ENCODE results near the gene HPRT1.

Gene HPRT1, protein sequence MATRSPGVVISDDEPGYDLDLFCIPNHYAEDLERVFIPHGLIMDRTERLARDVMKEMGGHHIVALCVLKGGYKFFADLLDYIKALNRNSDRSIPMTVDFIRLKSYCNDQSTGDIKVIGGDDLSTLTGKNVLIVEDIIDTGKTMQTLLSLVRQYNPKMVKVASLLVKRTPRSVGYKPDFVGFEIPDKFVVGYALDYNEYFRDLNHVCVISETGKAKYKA

DNA sequence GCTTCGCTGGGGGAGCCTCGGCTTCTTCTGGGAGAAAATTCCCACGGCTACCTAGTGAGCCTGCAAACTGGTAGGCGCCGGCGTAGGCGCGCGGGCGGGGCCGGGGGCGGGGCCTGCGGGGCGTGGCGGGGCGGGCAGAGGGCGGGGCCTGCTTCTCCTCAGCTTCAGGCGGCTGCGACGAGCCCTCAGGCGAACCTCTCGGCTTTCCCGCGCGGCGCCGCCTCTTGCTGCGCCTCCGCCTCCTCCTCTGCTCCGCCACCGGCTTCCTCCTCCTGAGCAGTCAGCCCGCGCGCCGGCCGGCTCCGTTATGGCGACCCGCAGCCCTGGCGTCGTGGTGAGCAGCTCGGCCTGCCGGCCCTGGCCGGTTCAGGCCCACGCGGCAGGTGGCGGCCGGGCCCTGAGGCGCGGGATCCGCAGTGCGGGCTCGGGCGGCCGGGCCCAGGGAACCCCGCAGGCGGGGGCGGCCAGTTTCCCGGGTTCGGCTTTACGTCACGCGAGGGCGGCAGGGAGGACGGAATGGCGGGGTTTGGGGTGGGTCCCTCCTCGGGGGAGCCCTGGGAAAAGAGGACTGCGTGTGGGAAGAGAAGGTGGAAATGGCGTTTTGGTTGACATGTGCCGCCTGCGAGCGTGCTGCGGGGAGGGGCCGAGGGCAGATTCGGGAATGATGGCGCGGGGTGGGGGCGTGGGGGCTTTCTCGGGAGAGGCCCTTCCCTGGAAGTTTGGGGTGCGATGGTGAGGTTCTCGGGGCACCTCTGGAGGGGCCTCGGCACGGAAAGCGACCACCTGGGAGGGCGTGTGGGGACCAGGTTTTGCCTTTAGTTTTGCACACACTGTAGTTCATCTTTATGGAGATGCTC lies at the start of gene HPRT1:
Gene HPRT1 (plus strand): TSS at position 161 of the 857 bp plus-strand sequence. CDS start 147 bp downstream, at position 308.
- TF ChIP-seq, protein P1, sequence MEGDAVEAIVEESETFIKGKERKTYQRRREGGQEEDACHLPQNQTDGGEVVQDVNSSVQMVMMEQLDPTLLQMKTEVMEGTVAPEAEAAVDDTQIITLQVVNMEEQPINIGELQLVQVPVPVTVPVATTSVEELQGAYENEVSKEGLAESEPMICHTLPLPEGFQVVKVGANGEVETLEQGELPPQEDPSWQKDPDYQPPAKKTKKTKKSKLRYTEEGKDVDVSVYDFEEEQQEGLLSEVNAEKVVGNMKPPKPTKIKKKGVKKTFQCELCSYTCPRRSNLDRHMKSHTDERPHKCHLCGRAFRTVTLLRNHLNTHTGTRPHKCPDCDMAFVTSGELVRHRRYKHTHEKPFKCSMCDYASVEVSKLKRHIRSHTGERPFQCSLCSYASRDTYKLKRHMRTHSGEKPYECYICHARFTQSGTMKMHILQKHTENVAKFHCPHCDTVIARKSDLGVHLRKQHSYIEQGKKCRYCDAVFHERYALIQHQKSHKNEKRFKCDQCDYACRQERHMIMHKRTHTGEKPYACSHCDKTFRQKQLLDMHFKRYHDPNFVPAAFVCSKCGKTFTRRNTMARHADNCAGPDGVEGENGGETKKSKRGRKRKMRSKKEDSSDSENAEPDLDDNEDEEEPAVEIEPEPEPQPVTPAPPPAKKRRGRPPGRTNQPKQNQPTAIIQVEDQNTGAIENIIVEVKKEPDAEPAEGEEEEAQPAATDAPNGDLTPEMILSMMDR (IDR thresholded peaks at IDR 0.05; ENCODE audit: low read depth, low read length): no peak
- peak; percentile 67 to 80 for DNase-seq (ENCODE audit: low read depth in 2 of 2)
- peak within 1 kb of the TSS; percentile 63 to 69 for H3K4me3 ChIP-seq (replicated peaks in 1 of 2; ENCODE audit: low read depth in 2 of 2, low read length in 2 of 2)

DNA sequence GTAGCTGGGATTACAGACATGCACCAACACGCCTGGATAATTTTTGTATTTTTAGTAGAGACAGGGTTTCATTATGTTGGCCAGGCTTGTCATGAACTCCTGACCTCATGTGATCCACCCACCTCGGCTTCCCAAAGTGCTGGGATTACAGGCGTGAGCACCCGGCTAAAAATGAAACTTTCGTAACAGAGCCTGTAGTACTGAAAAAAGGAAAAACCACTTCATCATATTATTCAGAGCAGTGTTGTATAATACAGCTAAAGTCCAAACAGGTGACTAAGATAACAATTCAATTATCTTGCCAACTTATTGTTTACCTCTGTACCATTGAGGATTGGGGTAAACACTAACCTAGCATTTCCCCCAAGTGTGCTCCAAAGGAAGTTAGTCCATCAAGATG lies 43.9 kb upstream of the HPRT1 start:
- TF ChIP-seq, protein P1 (IDR thresholded peaks at IDR 0.05; ENCODE audit: low read depth, low read length): no peak
- DNase-seq (ENCODE audit: low read depth in 2 of 2): no peak
- H3K4me3 ChIP-seq (replicated peaks in 1 of 2; ENCODE audit: low read depth in 2 of 2, low read length in 2 of 2): no peak overlapping the region

DNA sequence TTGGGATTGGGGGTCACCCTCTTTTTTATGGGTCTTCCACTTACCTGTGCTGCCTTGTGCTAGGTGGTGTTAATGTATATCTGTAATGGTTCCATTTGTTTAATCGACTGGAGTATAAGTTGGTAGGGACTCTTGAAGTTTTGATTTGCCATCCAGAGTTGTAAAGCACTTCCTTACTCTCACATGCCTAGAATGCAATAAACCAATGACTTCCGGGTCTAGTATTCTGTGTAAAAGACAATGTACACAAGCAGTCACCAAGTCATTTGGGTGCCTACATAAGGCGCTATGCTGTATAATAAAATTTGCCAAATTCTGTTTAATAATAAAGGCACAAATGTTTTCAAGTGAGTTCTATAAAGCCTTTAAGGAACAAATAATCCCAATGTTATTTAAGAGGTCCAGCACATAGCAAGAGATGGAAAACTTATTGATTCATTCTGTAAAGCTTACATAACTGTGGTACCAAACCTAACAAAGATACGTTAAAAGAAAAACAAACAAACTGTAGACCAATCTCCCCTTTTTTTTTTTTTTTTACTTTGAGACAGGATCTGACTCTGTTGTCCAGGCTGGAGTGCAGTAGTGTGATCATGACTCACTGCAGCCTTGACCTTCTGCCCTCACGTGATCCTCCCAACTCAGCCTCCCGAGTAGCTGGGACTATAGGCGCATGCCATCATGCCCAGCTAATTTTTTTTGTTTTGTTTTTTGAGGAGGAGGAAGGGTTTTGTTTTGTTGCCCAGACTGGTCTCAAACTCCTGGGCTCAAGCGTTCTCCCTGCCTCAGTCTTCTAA lies 41.5 kb upstream of the HPRT1 start:
- TF ChIP-seq, protein P1 (IDR thresholded peaks at IDR 0.05; ENCODE audit: low read depth, low read length): no peak
- DNase-seq (ENCODE audit: low read depth in 2 of 2): peak in 1 of 2 donors; percentile 25
- H3K4me3 ChIP-seq (replicated peaks in 1 of 2; ENCODE audit: low read depth in 2 of 2, low read length in 2 of 2): no peak overlapping the region

DNA sequence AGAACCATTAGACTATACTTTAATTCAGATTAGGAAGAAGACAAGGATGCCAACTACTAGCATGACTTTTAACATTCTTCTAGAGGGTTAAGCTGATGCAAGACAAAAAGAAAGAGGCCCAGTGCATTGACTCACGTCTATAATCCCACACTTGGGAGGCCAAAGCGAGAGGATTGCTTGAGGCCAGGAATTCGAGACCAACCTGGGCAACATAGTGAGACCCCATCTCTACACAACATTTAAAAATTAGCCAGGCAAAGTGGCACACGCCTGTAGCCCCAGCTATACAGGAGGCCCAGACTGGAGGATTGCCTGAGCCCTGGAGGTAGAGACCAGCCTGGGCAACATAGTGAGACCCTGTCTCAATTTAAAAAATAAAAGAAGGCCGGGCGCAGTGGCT lies 40.2 kb upstream of the HPRT1 start:
- TF ChIP-seq, protein P1 (IDR thresholded peaks at IDR 0.05; ENCODE audit: low read depth, low read length): no peak
- no peak overlapping the region for H3K4me3 ChIP-seq (replicated peaks in 1 of 2; ENCODE audit: low read depth in 2 of 2, low read length in 2 of 2)
- no peak for DNase-seq (ENCODE audit: low read depth in 2 of 2)

DNA sequence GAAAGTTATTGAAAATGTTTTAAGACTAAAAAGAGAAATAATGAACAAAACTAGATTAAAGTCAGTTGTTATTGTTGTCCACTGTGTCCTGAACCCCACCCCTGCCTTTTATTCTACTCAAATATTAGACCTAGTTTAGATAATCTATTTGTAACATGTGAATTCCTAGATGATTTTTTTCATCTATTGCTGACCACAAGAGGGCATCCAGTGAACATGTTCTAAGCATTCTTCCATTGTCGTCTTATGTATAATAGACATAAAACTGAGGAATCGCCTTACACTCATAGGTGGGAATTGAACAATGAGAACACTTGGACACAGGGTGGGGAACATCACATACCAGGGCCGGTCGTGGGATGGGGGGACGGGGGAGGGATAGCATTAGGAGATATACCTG lies 36.4 kb upstream of the HPRT1 start:
- peak; percentile 48 to 51 for DNase-seq (ENCODE audit: low read depth in 2 of 2)
- TF ChIP-seq, protein P1 (IDR thresholded peaks at IDR 0.05; ENCODE audit: low read depth, low read length): peak; percentile 16
- H3K4me3 ChIP-seq (replicated peaks in 1 of 2; ENCODE audit: low read depth in 2 of 2, low read length in 2 of 2): no peak overlapping the region

DNA sequence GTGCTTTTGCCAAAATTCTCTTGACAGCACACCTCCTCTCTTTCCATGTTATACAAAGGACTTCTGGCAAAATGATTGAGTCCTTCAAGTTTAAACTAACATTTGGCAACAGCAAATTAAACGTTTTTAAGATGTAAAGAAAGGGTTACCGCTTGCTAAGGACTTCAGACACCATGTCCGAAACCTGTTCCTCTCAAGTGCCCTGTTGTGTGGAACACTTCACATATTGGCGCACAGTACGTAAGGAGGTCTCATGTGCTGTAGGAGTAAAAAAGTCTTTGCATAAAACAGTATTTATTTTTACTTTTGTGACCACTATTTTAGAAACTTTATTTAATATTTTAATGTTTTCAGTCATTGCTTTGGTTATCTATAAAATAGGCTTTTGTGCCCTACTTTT lies 33.7 kb upstream of the HPRT1 start:
- no peak overlapping the region for H3K4me3 ChIP-seq (replicated peaks in 1 of 2; ENCODE audit: low read depth in 2 of 2, low read length in 2 of 2)
- no peak for DNase-seq (ENCODE audit: low read depth in 2 of 2)
- TF ChIP-seq, protein P1 (IDR thresholded peaks at IDR 0.05; ENCODE audit: low read depth, low read length): no peak

Measured in cardiac fibroblast (primary cell).